Left renal cortex interstitium (tissue), 4 donors: ENCODE results near the gene NTSR2. TPM values are rescaled to one million over a fixed set of nuclear protein-coding genes. Genes with fewer than 3 reads are reported as not detected.

Experiments
- polyA plus RNA-seq, 4 donors: library from polyadenylated mRNA; unstranded; fragments of 120-200 nt; gene quantifications; one replicate each; pipeline ENCODE4 v1.2.1, GENCODE V29; 2013; ENCODE audit not compliant: insufficient read length in 4 of 4

NTSR2 gene
- polyA plus RNA-seq, 4 donors, result not detected

Other genes starting within 250 kb of the NTSR2 start
- 10 to 100 TPM; 19.2 to 22.7 (median 21.6) TPM for gene E2F6, start 204.0 kb downstream of the NTSR2 start, polyA plus RNA-seq
- 10 to 100 TPM in 3 of 4 donors, 1 to 10 TPM in 1; 9.2 to 19.7 (median 13.9) TPM for gene GREB1, start 136.2 kb downstream of the NTSR2 start, polyA plus RNA-seq
- 10 to 100 TPM; 17.2 to 28.6 (median 23.9) TPM for gene LPIN1, start 76.4 kb upstream of the NTSR2 start, polyA plus RNA-seq